SK-N-SH (cell line): ENCODE data around the gene TSPO2. TPM values are rescaled to one million over a fixed set of nuclear protein-coding genes. Genes with fewer than 3 reads are reported as not detected.

Experiments used
- CTCF ChIA-PET: fragments of 300-600, 350-600 bp; formaldehyde crosslinking; extraction: SDS; loops from one replicate; lab custom pipeline; 2021; lab: Yijun Ruan, JAX
- POLR2A ChIA-PET: fragments of 350-600 bp; sonication (Branson Sonifier 250); formaldehyde crosslinking; extraction: SDS; loops from one replicate; lab custom pipeline; 2020; ENCODE audit warnings: antibody characterized with exemption, inconsistent platforms; lab: Yijun Ruan, JAX
- DNase-seq: peaks from one replicate; pipeline ENCODE4 v3.0.0; 2012
- H2AFZ ChIP-seq: fragments of 200-600 bp; sonication (generic); 2 replicates; pipeline ENCODE4 v1.8.1; 2016; ENCODE audit warnings: antibody characterized with exemption, mild to moderate bottlenecking, low read depth
- H3F3A ChIP-seq: fragments of 200-600 bp; sonication (generic); replicated peaks from 2 replicates; pipeline ENCODE3; 2016; ENCODE audit warnings: antibody characterized with exemption, mild to moderate bottlenecking; ENCODE audit not compliant: insufficient read depth
- H3K27ac ChIP-seq, 2 experiments: fragments of 200-500 bp in 1 of 2; fragments of 200-600 bp in 1 of 2; sonication (Bioruptor generic) in 1 of 2; sonication (generic), shearing (Covaris generic) in 1 of 2; 2 replicates each; pipeline versions ENCODE4 v1.5.1 to v1.6.1; 2014 to 2016; ENCODE audit warnings: low read depth in 2 of 2, inconsistent platforms in 1 of 2, low read length in 1 of 2, mild to moderate bottlenecking in 1 of 2, mixed read lengths in 1 of 2
- H3K27me3 ChIP-seq: fragments of 200-600 bp; sonication (generic), shearing (Covaris generic); 2 replicates; pipeline ENCODE4 v1.6.1; 2016; ENCODE audit warnings: mixed run types; ENCODE audit not compliant: insufficient read depth
- H3K36me3 ChIP-seq, 2 experiments: fragments of 200-500 bp in 1 of 2; fragments of 200-600 bp in 1 of 2; sonication (Bioruptor generic) in 1 of 2; sonication (generic) in 1 of 2; replicated peaks in 1 of 2; 2 replicates each; pipeline versions ENCODE3 to v1.5.1; 2014 to 2016; ENCODE audit warnings: low read length in 1 of 2, mild to moderate bottlenecking in 1 of 2; ENCODE audit not compliant: insufficient read depth in 2 of 2, control insufficient read depth in 1 of 2
- H3K4me1 ChIP-seq, 2 experiments: fragments of 200-500 bp in 1 of 2; fragments of 200-600 bp in 1 of 2; sonication (Bioruptor generic) in 1 of 2; sonication (generic), shearing (Covaris generic) in 1 of 2; 2 replicates each; pipeline versions ENCODE4 v1.5.1 to v1.6.1; 2014 to 2016; ENCODE audit warnings: low read depth in 1 of 2, low read length in 1 of 2, mixed run types in 1 of 2; ENCODE audit not compliant: insufficient read depth in 2 of 2, control insufficient read depth in 1 of 2
- H3K4me2 ChIP-seq: fragments of 200-600 bp; sonication (generic), shearing (Covaris generic); 2 replicates; pipeline ENCODE4 v1.6.1; 2017; ENCODE audit warnings: mixed run types
- H3K4me3 ChIP-seq, 2 experiments: fragments of 200-500 bp in 1 of 2; fragments of 200-600 bp in 1 of 2; sonication (Bioruptor generic) in 1 of 2; sonication (generic), shearing (Covaris generic) in 1 of 2; 2 replicates each; pipeline versions ENCODE4 v1.5.1 to v1.8.1; 2014 to 2016; ENCODE audit warnings: low read depth in 2 of 2, inconsistent platforms in 1 of 2, low read length in 1 of 2, mild to moderate bottlenecking in 1 of 2, mixed read lengths in 1 of 2, moderate library complexity in 1 of 2
- H3K79me2 ChIP-seq: fragments of 200-600 bp; sonication (generic); 2 replicates; pipeline ENCODE4 v1.8.1; 2017; ENCODE audit warnings: mild to moderate bottlenecking; ENCODE audit not compliant: insufficient read depth
- H3K9ac ChIP-seq: fragments of 200-600 bp; sonication (generic); 2 replicates; pipeline ENCODE4 v1.6.1; 2017; ENCODE audit warnings: mixed run types
- H3K9me2 ChIP-seq: fragments of 200-600 bp; sonication (generic); 2 replicates; pipeline ENCODE4 v1.6.1; 2017; ENCODE audit warnings: mixed run types
- H3K9me3 ChIP-seq: fragments of 200-600 bp; sonication (generic); 2 replicates; pipeline ENCODE4 v1.6.1; 2017; ENCODE audit warnings: mixed run types, mild to moderate bottlenecking, moderate library complexity
- H4K20me1 ChIP-seq: fragments of 200-600 bp; sonication (generic); 2 replicates; pipeline ENCODE4 v1.6.1; 2017; ENCODE audit warnings: mild to moderate bottlenecking, mixed run types; ENCODE audit not compliant: insufficient read depth
- ELF1 ChIP-seq: IDR thresholded peaks from 2 replicates; pipeline ENCODE4 v1.4.0; 2012
- FOXJ3 ChIP-seq: sonication (generic); formaldehyde crosslinking; IDR thresholded peaks from 2 replicates; pipeline ENCODE4 v1.5.1; 2020; ENCODE audit warnings: mild to moderate bottlenecking, missing genetic modification reagents
- FOXM1 ChIP-seq: IDR thresholded peaks from 2 replicates; pipeline ENCODE4 v1.4.0; 2012; ENCODE audit warnings: low read depth, mild to moderate bottlenecking
- JUND ChIP-seq: IDR thresholded peaks from 2 replicates; pipeline ENCODE4 v1.4.0; 2012
- MXI1 ChIP-seq: IDR thresholded peaks from 2 replicates; pipeline ENCODE4 v1.6.1; 2012; ENCODE audit warnings: mild to moderate bottlenecking, low read depth, low read length, improper control_type of control experiment
- NFIC ChIP-seq: IDR thresholded peaks from 2 replicates; pipeline ENCODE4 v1.4.0; 2012; ENCODE audit warnings: borderline replicate concordance
- NRF1 ChIP-seq: IDR thresholded peaks from 2 replicates; pipeline ENCODE4 v1.6.1; 2012; ENCODE audit warnings: low read depth, mild to moderate bottlenecking, low read length
- SMC3 ChIP-seq: IDR thresholded peaks from 2 replicates; pipeline ENCODE4 v1.6.1; 2012; ENCODE audit warnings: low read depth, low read length, improper control_type of control experiment
- TEAD4 ChIP-seq: IDR thresholded peaks from 2 replicates; pipeline ENCODE4 v1.4.0; 2012; ENCODE audit warnings: mild to moderate bottlenecking, borderline replicate concordance; ENCODE audit not compliant: insufficient read depth
- YY1 ChIP-seq: IDR thresholded peaks from 2 replicates; pipeline ENCODE4 v1.4.0; 2012; ENCODE audit warnings: low read depth, mild to moderate bottlenecking
- WGBS: methylation state at CpG from one replicate; pipeline ENCODE4 v1.1.6; 2017; ENCODE audit warnings: low lambda C conversion rate; 5-methylcytosine and 5-hydroxymethylcytosine counted together
- polyA plus RNA-seq, 3 experiments: library from polyadenylated mRNA; depleted of rRNA; stranded (reverse); fragments of >200 nt; gene quantifications; 2 replicates each; pipeline ENCODE4 v1.2.3, GENCODE V29; 2012
- TF ChIP-seq, protein P1 (sequence below): IDR thresholded peaks from 2 replicates; pipeline ENCODE4 v1.4.0; 2012; ENCODE audit warnings: low read depth, borderline replicate concordance
- TF ChIP-seq, protein P2 (sequence below): IDR thresholded peaks from 2 replicates; pipeline ENCODE4; 2012

TSPO2 gene, protein sequence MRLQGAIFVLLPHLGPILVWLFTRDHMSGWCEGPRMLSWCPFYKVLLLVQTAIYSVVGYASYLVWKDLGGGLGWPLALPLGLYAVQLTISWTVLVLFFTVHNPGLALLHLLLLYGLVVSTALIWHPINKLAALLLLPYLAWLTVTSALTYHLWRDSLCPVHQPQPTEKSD
- polyA plus RNA-seq (2012; rRNA removed) = not detected in 2 replicates
- not detected in 2 replicates for polyA plus RNA-seq (2012; cell fraction: cytosol; rRNA removed)
- polyA plus RNA-seq (2012; cell fraction: nucleus; rRNA removed) = not detected in 2 replicates

DNA sequence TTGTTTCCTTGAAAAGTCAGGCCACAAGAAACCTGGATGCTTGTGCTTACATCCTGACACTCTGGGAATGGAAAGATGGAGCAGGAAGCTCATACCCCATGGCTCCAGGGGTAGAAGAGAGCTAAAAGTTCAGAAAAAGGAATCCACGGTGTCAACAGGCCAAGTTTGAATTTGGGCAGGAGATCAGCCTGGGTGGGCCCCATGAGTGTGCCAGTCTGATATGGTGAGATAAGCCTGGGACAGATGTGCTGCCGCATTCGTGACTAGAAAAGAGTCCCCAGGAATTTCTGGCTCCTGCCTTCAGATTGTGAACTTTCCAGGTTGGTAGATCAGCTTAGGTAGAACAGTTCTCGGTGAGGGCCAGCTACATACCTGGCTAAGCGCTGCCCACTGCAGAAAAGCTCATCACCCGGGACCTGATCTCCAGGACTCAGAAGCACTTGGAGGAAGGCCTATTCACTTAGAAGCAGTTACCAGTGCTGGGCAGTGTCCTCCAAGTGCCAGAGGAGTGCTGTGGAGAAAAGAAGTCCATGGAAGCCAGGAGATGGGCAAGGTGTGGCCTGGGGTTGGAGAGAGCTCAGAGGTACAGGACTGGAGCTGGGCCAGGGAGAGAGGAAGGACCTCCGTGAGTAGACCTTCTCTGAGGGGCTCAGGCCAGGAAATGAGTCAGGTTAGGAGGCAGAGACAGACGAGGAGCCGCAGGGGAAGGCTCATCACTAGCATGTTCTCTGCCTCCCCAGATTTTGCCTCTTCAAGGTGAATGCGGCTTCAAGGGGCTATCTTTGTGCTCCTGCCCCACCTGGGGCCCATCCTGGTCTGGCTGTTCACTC is at the start of gene TSPO2:
TSPO2 (plus strand) TSS at position 242 of the 830 bp plus-strand sequence; CDS start at position 761, 519 bp downstream.
- H3K27me3 ChIP-seq = no peaks in the 10 kb centered on the region
- no peak for DNase-seq
- no peak within 1 kb of the TSS for H3K9ac ChIP-seq
- no peaks in the 10 kb centered on the region for H4K20me1 ChIP-seq
- no peak within 1 kb of the TSS for H3K27ac ChIP-seq
- ChIA-PET CTCF (interaction anchor here (1.2 to 4.2 kb wide), 2 partner anchors 14 kb away, joined by 4 to 30 read pairs; no protein-coding TSS in a partner anchor), POLR2A (no interaction called here)
- H2AFZ ChIP-seq = no peak within 1 kb of the TSS
- no peaks in the 10 kb centered on the region for H3K9me3 ChIP-seq
- H3K9me2 ChIP-seq = no peaks in the 10 kb centered on the region
- no peak for TF ChIP-seq TEAD4
- TF ChIP-seq ELF1 = no peak
- no peak for TF ChIP-seq FOXJ3 (CRISPR knock-in tag)
- H3F3A ChIP-seq = no peaks in the 10 kb centered on the region
- 75% methylated on average over 5 of the region's 10 CpGs for WGBS
- H3K4me3 ChIP-seq = no peak within 1 kb of the TSS
- H3K4me1 ChIP-seq = no peaks in the 10 kb centered on the region; a peak in 1 of 4 replicates
- H3K36me3 ChIP-seq = no peaks in the 10 kb centered on the region
- no peaks in the 10 kb centered on the region for H3K79me2 ChIP-seq
- H3K4me2 ChIP-seq = no peak within 1 kb of the TSS

DNA sequence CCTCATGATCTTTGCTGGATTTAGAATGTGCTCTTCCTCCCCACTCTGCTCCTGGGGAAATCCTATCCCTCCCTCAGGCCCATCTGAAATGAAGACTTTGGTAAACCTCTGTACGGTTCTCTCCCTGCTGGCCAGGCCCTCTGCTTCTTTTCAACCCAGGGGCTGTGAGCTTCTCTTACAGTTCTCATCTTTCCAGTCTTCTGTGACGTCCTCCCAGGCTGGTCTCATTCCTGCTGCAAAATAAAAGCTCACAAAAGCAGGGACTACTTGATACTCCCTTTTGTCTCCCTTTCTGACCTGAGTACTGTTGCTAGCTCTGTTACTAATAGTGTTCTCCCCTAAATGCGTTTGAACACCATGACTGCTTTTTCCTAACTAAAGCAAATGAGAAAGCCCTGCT is 49.5 kb upstream of the TSPO2 start:
- POLR2A ChIA-PET = no interaction called here
- H3K9me2 ChIP-seq = no peaks in the 10 kb centered on the region
- no peaks in the 10 kb centered on the region for H3K79me2 ChIP-seq
- no peak for DNase-seq
- no peak overlapping the region for H3K4me3 ChIP-seq
- no peak overlapping the region for H3K4me2 ChIP-seq
- CTCF ChIA-PET = no interaction called here
- H4K20me1 ChIP-seq = no peaks in the 10 kb centered on the region
- no peaks in the 10 kb centered on the region for H3K36me3 ChIP-seq
- peaks cover 7 to 13% of the 10 kb centered on the region in 2 experiments; a peak in 3 of 4 replicates for H3K4me1 ChIP-seq
- 47% methylated on average over 3 of the region's 3 CpGs for WGBS
- TF ChIP-seq NFIC = no peak
- TF ChIP-seq SMC3 = no peak
- TF ChIP-seq ELF1 = no peak
- no peak for TF ChIP-seq MXI1
- no peak for TF ChIP-seq FOXM1
- no peak for TF ChIP-seq NRF1
- TF ChIP-seq, protein P1, sequence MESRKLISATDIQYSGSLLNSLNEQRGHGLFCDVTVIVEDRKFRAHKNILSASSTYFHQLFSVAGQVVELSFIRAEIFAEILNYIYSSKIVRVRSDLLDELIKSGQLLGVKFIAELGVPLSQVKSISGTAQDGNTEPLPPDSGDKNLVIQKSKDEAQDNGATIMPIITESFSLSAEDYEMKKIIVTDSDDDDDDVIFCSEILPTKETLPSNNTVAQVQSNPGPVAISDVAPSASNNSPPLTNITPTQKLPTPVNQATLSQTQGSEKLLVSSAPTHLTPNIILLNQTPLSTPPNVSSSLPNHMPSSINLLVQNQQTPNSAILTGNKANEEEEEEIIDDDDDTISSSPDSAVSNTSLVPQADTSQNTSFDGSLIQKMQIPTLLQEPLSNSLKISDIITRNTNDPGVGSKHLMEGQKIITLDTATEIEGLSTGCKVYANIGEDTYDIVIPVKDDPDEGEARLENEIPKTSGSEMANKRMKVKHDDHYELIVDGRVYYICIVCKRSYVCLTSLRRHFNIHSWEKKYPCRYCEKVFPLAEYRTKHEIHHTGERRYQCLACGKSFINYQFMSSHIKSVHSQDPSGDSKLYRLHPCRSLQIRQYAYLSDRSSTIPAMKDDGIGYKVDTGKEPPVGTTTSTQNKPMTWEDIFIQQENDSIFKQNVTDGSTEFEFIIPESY = no peak
- no peak for TF ChIP-seq JUND
- TF ChIP-seq, protein P2, sequence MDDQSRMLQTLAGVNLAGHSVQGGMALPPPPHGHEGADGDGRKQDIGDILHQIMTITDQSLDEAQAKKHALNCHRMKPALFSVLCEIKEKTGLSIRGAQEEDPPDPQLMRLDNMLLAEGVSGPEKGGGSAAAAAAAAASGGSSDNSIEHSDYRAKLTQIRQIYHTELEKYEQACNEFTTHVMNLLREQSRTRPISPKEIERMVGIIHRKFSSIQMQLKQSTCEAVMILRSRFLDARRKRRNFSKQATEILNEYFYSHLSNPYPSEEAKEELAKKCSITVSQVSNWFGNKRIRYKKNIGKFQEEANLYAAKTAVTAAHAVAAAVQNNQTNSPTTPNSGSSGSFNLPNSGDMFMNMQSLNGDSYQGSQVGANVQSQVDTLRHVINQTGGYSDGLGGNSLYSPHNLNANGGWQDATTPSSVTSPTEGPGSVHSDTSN = no peak
- TF ChIP-seq YY1 = no peak
- H3K27ac ChIP-seq = no peak overlapping the region
- H2AFZ ChIP-seq = no peak overlapping the region
- H3K9ac ChIP-seq = no peak overlapping the region
- no peaks in the 10 kb centered on the region; the same call in 1 of the 2 replicates for H3K27me3 ChIP-seq
- no peaks in the 10 kb centered on the region for H3K9me3 ChIP-seq
- H3F3A ChIP-seq = no peaks in the 10 kb centered on the region
